Measurements from ENCODE around the gene BNIP2.
"Not testable (repeated sequence)": the region's sequence is repeated elsewhere in the genome, so short reads cannot be mapped to it uniquely, and the experiment has no call there.

BNIP2 gene, protein sequence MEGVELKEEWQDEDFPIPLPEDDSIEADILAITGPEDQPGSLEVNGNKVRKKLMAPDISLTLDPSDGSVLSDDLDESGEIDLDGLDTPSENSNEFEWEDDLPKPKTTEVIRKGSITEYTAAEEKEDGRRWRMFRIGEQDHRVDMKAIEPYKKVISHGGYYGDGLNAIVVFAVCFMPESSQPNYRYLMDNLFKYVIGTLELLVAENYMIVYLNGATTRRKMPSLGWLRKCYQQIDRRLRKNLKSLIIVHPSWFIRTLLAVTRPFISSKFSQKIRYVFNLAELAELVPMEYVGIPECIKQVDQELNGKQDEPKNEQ

DNA sequence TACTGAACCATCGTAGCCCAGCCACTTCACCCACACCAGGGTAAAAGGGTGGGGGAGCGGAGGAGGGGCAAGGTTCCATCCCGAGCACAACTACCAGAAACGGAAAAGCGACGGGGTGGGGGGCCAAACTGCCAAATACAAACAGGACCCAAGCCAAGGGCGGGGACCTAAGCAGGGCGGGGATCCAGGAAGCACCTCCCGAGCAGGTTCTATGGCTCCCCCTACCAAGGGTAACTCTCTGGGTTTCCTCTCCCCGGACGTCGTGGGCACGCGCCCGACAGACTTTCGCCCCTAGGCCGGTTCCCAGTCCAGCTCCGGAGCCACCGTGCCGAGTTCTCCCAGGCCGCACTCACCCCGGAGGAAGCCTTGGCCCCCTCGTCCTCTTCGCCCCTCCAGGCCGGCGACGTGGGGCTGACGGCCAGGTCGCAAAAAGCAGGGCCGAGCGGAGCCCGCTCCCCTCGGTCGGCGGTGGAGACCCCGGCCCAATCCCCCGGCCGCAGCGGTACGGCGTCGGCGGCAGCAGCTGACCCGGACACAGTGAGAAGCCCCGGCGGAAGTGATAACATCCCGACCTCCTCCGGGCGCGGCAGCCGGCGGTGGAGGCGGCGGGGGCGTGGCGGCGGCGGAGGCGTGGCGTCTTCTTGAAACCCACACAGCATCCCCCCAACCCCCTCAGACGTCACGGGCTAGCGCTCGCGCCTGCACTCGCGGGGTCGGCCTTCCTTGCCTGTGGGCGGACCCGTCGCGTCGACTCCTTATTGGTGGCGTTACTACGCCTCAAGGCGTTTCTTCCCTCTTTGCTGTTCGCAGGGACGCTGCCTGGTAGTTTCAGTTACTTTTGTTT is at the start of gene BNIP2:
TSS of gene BNIP2 (minus strand) at position 539 of the 844 bp plus-strand sequence. CDS start 6,863 bp downstream, outside the sequence.
- DNase-seq (ENCODE audit: low spot score) = peak; percentile 99

DNA sequence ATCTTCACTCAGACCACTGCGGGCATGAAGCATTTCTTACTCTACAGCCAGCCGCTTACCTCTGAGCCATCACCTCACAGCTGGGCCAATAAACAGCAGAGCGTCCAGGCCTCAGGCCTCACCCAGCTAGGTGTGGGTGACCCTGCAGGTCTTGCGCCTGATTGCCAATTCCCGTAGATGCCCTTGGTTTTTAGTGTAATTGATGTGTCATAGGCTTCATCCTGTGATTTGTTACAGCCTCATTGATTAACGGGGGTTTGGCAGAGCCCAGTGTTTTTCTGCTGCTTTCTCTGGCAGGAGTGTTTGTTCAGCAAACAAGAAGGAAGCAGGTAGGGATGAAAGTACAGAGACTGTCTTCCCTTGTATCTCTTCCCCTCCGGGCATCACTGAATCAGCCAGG is 49.6 kb upstream of the BNIP2 start:
- DNase-seq (ENCODE audit: low spot score) = no peak

DNA sequence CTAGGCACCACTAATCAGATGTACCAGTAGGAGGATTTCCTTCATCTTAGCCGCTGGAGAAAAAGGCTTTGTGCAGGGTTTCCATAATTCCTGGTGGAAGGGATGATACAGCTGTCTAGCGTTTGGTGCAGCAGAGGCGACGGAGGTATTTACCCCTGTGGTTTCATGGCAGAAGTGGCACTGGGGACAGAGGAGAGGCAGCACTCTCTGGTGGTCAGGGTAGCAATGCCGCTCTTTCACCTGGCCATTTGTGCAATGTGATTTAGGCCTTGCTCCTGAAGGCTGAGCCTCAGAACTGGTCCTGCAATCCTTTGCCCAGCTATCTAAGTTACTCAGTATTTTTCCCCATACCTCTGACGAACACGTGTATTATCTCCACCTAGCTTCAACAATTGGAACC is 47.1 kb upstream of the BNIP2 start:
- no peak for DNase-seq (ENCODE audit: low spot score)

DNA sequence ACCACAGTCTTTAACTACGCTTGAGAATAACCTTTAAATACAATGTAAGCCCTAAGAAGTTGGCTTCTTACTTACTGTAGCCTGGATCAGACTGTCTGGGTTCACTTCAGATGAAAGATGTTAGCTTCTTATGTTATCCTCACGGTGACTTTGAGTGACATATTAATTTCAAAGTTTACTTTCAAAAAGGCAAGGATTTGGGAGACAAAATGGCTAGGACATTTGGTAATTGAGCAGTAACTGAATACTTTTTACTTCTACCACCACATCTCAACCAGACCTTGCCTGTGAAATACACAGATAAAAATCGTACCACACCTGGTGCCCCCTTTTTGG is 36.0 kb upstream of the BNIP2 start:
- no peak for DNase-seq (ENCODE audit: low spot score)

DNA sequence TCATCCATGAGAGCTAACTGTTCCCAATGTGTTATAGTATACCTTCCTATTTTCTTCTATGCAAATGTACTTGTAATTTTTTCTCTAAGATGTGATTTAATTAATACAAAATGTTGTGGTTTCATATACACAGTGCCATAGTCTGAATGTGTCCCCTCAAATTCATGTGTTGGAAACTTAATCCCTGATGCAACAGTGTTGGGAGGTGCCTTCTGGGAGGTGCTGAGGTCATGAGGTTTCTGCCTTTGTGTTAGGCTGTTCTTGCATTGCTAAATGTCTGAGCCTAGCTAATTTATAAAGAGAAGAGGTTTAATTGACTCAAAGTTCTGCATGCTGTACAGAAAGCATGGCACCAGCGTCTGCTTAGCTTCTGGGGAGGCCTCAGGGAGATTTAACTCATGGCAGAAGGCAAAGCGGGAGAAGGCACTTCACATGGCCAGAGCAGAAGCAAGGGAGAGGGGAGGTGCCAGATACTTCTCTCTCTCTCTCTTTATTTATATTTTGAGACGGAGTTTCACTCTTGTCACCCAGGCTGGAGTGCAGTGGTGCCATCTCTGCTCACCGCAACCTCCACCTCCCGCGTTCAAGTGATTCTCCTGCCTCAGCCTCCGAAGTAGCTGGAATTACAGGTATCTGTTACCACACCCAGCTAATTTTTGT is 34.7 kb upstream of the BNIP2 start:
- DNase-seq (ENCODE audit: low spot score) = no peak

DNA sequence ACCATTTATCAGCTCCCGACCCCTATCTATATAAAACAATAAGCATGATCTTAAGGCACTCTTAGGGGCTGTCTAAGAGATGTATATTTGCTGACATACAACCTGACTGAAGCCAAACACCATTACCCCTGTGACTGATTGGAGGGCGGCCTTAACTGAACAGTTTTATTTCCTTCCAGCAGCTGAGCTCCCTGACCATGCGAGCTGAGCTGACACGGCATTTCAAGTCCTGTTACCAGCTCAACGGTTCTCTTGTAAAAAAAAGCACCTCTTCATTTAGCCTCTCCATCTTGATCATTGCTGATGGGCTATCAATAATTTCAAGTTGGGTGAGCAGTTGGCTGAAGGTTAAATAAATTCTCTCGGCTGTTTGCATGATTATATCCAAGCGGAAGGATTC is 33.4 kb upstream of the BNIP2 start:
- DNase-seq (ENCODE audit: low spot score) = no peak

DNA sequence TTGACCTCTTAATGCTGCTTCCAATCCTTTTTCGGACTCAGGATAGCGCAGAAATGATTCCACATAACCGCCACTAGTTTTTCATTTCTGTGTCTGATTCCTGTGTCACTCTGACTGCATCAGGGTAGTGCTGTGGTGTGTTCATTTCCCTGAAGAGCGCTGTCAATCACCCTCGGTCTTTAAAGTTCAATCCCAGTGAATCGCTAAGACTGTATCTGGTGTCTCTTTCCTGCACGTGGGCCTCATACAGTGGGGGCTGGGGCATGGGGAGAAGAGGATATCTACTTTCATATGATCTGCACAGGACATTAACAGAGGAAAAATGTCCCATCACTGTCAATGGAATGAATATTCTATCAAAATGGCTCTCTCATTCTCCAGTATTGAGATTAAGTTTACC is 32.9 kb upstream of the BNIP2 start:
- no peak for DNase-seq (ENCODE audit: low spot score)

DNA sequence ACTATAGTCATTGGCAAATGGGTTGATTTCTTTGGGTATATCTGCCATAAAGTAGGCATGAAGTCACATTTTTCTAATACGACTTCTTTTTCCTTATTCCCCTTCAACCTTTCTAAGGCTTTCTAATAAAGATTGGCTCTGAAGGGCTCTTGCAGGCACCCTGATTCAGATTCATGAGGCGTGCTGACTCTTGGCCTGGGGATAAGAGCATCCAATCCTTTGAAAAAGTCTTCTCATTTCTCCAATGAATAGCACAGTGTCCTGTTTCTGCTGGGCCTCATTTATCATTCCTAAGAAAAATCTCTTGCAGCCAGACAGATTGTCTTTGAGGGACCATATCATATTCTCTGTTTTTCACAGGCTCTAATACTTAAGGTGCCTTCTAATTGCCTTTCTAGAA is 32.3 kb upstream of the BNIP2 start:
- no peak for DNase-seq (ENCODE audit: low spot score)

DNA sequence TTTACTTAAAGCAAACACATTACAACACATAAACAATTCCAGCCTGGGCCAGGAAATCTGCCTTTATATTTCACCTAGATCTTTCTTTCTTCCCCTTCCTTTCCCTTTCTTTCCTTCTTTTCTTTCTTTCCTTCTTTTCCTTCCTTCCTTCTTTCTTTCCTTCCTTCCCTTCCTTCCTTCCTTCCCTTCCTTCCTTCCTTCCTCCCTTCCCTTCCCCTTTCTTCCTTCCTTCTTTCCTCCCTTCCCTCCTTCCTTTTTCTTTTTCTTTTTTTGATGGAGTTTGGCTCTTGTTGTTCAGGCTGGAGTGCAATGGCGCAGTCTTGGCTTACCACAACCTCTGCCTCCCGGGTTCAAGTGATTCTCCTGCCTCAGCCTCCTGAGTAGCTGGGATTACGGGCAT is 24.1 kb upstream of the BNIP2 start:
- no peak for DNase-seq (ENCODE audit: low spot score)

DNA sequence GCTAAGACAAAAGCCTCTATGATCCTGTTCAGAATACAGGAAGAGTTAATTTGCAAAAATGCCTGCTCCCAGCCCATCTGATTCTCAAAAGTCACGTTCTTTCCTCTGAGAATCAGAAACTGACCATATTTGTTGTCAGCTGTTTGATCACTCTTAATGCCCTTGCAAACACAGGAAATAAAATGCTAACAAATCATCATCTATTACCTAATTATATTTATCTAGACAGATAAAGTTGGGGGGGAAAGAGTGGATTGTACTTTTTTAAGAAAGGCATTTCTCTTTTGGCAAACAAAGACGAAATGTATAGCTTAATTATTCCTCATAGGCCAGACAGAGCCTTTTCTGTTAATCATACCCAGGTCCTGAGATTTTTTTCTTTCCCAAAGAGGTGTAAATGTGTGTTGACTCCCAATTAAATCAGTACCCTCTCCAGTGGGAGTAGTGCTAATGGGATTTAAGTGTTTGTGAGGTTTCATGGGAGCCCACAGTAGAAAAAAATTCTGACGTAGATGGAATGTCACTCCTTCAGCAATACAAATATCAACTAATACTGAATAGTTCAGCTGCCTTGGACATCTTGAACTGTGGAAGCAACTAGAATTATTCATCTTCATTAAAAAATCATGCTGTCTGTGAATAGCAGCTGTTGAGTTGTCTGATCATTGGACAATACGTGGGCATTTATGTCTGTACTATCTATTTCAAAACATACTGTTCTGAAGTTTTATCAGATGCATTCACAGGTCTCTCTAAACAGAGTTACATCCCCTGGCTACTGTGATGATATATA is 22.5 kb upstream of the BNIP2 start:
- no peak for DNase-seq (ENCODE audit: low spot score)

DNA sequence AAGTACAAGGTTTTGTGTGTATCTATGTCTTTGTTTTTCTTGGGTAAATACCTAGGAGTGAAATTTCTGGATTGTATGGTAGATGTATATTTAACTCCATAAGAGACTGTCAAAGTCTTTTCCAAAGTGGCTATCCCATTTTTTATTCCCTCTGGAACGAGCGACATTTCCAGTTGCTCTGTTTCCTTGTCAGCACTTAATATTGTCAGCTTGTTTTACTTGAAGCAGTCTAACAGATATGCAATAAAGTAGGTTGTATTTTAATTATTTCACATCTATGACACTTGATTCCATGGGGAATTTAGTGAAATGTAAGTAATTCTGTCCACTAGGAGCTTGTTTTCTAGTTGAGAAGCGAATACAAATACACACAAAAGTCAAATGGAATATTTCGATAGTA is 18.5 kb upstream of the BNIP2 start:
- DNase-seq (ENCODE audit: low spot score) = no peak

DNA sequence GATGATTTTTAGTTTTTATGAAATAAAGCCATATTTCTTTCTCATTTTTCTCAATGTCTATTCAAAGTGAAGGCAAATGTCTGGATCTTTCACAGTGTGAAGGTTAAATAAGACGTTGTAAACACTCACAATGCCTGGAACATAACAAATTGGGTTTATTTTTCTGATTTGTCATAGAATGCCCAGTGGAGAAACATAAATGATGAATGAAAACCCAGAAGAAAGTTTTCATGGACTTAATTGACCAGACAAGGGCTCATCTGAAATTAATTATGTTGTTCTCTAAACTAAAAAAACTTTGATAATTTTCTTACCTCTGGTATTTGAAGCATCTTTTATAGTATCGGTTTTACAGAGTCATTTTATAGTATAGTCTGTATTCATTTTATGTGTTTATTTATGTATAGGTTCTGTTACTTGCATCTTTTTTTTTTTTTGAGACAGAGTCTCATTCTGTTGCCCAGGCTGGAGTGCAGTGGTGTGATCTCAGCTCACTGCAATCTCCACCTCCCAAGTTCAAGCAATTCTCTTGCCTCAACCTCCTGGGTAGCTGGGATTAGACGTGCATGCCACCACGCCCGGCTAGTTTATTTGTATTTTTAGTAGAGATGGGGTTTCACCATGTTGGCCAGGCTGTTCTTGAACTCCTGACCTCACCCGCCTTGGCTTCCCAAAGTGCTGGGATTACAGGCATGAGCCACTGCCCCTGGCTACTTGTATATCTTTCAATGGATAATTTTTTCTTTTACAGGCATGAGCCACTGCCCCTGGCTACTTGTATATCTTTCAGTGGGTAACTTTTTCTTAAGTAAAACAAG is 15.1 kb upstream of the BNIP2 start:
- DNase-seq (ENCODE audit: low spot score) = no peak

DNA sequence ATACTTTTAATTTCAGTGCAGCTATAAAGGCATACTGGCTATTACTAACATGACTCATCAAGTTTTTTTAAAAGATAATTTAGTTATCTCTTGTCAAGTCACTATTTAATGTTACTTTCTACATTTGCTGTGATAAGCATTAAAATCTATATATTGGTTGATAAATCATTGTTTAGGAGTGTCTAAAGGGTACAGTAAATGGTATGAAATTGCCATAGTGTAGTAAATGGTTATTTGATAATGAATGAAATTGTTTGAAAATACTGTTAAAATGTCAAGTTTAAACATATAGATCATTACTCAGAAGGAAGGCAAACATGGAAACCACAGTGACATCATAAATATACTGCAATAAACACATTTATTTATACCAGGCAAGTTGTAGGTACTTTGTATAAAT is 13.2 kb upstream of the BNIP2 start:
- no peak for DNase-seq (ENCODE audit: low spot score)

DNA sequence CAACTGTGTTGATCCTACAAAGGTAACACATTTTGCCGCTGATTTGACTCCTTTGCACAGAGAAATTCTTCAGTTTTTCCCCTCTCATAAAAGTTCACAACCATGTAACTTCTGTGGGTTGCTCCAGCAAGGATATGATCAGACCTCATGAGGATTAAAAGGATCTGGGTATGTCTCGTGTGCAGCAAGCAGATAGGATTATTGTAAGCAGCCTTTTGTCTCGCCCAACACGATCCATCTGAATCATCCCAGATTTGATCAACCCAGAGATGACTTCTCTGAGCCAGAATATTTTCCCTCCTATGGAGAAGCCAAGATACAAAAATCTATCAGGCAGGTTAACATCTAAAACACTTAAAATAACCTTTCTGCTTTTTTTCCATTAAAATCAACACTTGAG is 12.8 kb upstream of the BNIP2 start:
- DNase-seq (ENCODE audit: low spot score) = no peak

DNA sequence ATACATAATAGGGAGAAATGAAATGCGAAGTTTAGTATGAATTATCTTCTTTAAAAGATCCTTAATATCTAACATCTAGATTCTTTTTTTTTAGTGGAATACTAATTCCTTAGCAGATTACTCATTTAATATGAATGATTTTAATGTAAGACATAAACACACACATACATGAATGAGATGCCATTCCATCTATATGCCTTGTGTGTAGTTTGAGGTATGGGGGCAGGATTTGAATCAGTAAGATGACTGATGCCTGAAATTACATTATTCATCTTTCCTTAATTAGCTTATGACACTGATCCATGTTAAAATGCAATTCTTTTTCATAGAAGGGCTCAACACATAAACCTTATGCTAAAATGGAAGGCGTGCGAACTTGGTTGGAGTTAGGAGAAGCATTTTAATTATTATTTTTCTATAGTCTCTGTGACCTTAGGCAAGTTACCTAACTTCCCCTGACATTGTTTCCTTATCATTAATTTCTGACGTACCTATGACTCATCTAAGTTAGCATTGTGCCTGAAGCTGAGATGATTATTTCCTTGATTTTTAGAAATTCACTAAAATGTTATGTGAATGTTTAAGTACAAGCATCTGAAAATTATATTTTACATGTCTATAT is 10.8 kb upstream of the BNIP2 start:
- no peak for DNase-seq (ENCODE audit: low spot score)

DNA sequence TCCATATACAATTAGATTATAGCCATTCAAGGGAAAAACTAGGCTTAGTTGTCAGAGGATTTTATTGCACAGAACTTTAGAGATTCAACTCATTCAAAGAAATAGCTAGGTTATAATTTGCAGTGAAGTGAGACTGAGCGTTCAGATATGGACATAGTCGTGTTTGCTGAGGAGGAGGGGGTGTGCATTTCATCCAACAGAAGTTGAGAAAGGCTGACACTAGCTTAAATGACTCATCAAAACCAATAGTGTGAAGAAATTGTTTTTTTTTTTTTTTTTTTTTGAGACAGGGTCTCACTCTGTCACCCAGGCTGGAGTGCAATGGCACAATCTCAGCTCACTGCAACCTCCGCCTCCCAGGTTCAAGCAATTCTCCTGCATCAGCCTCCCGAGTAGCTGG is 8.9 kb upstream of the BNIP2 start:
- not testable (repeated sequence) for DNase-seq (ENCODE audit: low spot score)

DNA sequence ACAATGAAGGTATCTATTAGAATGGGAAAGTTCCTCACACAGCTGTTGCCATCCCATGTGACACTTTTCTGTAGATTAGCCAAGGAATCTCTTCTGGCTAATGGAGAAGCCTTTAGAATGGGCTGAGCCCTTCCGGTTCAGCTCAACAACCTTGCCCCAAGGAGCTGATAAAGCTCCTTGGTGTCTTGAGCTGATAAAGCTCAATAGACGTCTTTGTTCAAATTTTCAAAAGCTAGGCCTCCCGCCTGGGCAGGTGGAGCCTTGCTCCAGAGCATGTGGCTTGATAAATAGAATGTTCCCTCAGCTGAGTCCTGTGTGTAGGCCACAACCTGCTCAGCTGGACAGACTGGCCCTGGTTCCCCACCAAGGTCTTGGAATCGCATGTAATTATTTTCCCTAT is 7.2 kb upstream of the BNIP2 start:
- DNase-seq (ENCODE audit: low spot score) = no peak

DNA sequence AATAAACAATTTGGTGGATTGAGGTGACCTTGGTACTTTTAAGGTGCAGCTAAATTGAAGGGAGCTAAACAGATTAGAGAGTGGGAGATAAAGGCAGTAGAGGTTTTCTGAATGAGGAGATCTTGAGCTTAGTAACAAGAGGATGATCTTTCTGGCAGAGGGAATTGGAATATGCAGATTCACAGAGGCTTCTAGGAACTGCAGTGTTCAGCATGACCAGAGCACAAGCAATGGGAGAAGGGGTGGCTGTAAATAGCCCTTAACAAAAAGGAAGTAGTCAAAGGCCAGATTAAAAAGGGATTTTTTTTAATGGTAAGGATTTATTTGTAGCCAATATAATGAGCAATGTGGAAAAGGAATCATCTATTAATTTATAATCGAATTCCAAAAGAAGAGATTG is 5.7 kb upstream of the BNIP2 start:
- no peak for DNase-seq (ENCODE audit: low spot score)

DNA sequence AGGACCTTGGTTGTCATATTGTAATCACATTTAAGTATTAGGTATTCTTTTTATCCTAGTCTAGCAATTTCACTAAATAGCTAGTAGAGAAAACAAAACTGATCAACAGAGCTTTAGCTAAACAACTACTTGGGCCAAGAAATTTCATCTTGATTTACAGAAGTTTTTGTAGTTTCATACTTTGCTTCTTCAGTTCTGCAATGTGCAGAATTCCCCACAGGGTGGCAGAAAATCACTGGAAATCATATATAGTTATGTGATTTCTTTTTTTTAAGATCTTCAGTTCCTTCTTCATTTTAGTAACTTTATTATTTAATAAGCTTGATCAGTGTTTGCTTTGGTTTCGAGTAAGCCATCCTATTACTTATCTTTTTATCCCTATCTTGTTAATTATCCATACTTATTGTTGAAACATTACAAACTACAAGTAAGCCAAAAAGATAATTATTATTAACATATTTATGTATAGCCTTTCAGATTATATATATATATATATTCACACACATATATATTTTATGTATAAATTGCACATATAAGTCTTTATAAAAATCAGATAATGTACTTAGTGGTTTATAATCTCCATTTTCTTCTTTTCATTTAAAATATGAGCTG is 2.2 kb upstream of the BNIP2 start:
- peak; percentile 67 for DNase-seq (ENCODE audit: low spot score)

DNA sequence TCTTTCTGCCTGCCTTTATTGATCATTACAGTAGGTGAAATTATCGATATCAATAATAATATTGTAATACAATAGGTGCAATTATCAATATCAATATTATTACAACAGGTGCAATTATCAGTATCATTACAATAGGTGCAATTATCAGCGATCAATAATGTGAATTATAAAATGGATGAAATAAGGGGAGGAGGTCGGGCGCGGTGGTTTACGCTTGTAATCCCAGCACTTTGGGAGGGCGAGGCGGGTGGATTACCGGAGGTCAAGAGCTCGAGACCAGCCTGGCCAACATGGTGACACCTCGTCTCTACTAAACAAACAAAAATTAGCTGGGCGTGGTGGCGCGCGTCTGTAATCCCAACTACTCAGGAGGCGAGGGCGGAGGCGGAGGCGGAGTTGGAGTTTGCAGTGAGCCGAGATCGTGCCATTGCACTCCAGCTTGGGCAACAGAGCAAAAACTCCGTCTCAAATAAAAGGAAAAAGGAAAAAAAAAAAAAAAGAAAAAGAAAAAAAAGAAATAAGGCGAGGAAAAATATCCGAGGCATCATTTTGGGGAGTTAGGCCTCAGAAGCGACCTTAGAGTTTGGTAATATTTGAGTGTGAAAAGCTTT is 611 bp upstream of the BNIP2 start:
- DNase-seq (ENCODE audit: low spot score) = peak; percentile 72

All from CD4-positive, alpha-beta T cell treated with Interleukin-2 at 100 ng/mL for 4 hours (primary cell).